ENCODE data around the gene COL8A2.

The COL8A2 gene

DNA sequence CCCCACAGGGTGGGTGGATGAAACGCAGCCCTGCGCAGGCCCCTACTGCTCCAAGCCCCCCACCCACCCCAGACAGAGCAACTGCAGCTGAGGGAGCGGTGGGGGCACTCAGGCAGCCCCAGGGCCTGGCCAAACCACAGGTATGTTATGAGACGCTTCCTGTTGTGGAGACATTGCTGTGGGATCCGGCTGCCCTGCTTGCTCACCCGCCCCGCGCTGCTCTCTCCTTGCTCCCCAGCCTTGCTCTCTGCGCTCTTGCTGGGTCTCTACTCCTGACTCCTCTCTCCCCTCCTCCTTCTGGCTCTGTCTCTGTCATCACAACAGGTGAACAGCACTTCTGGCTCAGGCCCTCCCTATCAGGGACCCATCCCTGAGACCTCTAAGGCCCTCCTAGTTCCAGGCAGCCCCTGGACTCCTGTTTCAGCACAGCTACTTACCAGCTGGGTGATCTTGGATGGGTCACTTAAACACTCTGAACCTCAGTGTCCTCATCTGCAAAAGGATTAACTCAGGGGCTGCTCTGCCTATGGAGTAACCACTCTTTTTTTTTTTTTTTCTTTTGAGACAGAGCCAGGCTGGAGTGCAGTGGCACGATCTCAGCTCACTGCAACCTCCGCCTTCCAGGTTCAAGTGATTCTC lies 15.9 kb downstream of the COL8A2 start:
- DNase-seq, result no peak

GRCh38 chr1:36108314-36108713 lies 16.7 kb downstream of the COL8A2 start:
- DNase-seq, result no peak

DNA sequence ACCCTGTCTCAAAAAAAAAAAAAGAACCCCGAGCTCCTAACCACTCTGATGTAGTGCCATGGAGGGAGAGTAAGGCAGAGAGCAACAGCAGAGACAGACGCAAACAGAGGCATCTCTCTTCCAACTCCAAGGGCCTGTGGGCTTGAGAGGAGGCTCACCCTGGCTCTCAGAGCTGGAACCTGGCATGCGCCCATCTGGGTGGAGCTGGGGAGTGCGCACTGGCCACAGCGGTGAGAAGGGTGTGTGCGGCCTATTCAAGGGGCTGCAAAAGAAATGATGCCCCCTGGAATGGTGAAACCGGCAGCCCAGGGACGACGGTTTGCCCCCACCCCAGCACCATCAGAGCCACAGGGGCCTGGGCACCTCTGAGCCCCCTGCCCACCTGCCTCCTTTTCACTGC lies 17.6 kb downstream of the COL8A2 start:
- DNase-seq, result no peak

DNA sequence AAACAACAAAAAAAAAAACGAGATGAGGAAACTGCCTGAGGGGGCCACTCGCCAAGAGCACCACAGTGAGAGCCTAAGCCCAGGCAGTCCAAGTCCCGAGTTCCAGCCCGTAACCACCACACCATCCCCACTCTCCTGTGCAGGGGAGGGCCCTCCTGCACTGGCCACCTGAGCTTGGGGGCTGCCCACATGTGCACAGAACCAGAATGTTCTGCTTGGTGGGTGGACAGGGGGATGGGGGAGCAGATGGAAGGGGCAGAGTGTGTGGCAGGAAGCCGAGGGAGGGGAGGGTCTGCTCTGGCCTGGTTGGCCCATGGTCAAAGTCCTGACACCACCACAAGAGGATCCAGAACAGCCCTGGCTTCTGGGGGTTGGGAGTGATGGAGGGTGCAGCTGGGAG lies 18.8 kb downstream of the COL8A2 start:
- DNase-seq, result no peak

DNA sequence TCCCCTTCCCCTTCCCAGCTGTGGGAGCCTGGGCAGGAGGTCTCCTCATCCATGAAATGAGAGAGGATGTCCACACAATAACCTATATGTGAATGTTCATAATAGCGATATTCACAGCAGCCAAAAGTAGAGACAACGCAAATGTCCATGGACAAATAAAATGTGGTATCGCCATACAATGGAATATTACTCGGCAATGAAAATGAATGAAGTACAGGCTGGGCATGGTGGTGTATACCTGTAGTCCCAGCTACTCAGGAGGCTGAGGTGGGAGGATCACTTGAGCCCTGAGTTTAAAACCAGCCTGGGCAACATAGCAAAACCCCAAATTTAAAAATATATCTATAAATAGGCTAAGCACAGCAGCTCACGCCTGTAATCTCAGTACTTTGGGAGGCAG lies 23.5 kb downstream of the COL8A2 start:
- DNase-seq, result no peak

DNA sequence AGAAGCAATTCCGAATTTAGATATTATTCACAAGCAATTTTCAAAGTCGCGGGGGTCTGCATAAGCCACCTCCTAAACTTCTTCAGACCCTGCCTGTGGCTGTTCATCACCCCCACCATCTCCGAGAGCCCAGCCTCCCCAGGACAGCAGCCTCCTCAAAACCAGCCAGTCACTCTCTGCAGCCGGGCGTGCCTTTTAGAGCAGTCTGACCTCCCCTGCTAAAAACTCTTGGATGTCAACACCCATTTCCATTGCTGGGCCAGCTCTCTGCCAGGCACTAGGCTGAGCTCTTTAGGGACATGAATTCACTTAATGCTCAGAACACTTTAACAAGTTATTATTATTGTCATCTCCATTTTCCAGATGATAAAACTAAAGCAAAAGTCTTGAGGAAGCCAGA lies 24.6 kb downstream of the COL8A2 start:
- DNase-seq, result no peak

- peak; percentile 75 for DNase-seq
These were observed 25.2 kb downstream of the COL8A2 start for GRCh38 chr1:36099681-36100341.

GRCh38 chr1:36098650-36099365 lies 26.2 kb downstream of the COL8A2 start:
- no peak for DNase-seq

GRCh38 chr1:36097693-36098585 lies 27.1 kb downstream of the COL8A2 start:
- DNase-seq, result no peak

DNA sequence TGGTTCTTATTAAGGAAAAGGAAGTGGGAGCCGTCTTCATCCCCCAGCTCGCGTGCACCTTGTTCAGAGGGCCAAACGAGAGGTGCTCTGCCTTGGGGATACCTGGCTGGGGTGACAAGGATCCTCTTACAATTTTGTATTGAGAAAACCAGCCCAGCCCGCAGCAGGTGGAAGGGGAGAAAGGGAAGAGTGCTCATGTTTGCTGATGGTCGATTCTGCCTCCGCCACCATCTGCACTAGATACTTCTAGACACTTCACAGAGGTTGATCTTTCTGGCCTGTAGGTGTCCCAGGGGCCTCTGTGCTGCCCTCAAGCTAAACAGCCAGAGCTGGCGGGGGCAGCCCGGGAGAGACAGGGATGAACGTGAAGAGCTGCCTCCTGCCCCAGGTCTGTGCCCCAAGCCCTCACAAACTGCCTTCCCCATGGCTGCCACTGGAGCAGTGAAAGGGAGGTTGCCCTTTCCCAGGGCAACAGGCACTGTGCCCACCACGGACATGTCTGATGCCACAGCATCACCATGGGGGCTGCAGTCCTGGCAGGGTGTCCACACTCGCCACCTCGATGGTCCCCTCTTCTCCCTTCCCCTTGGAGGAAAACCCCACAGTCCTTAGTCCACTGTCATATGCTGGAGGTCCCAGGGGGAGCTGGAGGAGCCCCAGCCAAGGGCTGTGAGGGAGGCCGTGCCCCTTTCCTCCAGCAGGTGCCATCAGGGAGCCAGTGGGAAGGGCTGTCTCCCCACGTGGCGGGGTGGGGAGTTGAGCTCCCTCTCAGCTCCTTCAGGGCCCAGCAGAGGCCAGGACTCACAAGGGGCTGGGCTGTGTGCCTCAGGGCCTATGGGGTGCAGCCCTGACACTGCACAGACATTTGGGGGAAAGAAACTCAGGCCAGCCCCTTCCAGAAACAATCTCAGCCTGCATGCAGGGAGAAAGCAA lies 28.3 kb downstream of the COL8A2 start:
- no peak for DNase-seq

DNA sequence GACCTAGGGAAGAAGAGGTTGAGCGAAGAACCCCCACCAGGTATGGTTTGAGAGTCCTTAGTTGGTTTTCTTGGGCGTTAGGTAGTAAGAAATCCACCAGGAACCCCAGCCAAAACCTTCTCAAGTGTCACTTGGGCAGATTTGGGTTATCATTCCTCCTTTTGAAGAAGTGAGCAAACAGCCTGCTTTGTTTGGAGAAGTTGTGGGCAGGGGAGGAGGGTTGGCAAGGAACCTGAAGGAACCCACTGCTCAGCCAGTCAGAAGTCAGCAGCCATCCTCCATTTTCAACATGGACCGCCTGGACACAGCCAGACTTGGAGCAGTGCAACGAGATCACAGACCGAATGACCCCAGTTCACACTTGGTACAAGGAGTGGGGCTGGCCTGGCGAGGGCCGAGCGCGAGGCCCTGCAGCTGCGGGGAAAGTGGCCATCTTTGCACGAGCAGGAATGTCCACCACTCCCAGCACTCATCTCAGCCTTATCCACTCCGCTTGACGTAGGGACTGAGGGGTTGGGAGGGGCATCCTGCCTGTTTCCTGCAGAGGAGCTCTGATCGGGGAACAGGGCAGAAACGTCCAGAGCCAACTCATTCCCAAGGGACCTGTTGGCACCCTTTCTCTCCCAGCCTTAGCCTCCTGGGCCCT lies 29.1 kb downstream of the COL8A2 start:
- no peak for DNase-seq

GRCh38 chr1:36094621-36095061 lies 30.4 kb downstream of the COL8A2 start:
- DNase-seq, result no peak

DNA sequence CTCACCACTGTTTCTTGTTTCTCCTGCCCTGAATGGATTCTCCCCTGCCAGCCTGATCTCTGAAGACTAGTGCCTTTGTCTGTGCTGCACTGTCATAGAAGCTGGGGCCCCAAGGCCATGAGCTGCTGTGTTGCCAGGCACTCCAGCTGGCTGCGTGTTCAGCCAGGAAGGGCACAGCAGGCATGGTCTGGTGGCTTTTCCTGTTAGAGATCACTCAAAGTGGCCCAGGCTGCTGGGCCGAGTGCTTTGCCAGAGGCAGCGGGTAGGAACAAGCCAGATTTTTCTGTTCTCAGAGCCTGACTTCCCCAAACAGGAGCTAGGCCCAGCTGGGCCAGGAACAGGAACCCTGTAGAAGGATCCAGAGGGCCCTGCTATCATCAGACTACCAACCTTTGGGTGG lies 31.1 kb downstream of the COL8A2 start:
- no peak for DNase-seq

GRCh38 chr1:36093226-36093625 lies 31.8 kb downstream of the COL8A2 start:
- DNase-seq, result no peak

DNA sequence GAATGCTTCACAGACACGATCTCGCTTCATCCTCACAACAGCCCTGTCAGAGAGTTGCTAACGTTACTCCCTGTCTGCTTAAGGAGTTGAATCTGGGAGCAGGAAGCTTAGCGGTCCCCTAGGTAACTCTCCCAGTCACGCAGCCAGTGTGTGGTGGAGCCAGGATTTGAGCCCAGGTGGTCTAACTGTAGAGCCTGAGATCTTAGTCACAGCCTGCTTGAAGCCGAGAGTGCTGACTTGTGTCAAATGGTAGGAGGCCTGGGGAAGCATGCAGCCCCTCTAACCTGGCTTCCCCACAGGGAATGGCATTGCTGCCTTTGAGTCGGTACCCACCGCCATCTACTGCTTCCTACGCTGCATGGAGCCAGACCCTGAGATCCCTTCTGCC lies 32.2 kb downstream of the COL8A2 start:
- no peak for DNase-seq

DNA sequence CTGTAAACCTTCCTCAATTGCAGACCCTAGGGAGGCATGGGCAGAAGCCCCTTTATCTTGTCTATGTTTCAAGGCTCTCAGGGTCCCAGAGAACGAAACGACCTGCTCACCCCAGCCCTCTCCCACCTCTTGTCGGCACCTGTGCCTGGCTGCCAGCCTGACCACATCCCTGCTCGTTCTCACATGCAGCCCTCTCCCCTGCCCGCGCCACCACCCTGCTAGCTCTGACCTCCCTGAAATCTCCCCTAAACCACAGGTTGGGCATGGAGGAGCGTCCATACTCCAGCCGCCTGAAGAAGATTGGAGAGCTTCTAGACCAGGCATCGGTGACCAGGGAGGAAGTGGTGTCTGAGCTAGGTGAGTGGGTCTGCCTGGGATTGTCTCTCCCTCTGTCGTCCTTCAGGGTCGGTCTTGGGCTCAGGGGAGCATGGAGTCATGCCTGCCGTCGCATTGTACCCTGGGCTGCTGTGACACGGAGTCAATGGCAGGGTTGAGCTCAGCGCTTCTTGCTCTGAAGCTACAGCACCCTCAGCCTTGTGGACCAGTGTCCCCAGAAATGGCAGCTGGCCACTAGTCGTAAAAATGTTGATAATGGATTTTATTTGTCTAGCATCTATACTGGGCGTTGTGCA lies 32.7 kb downstream of the COL8A2 start:
- DNase-seq, result no peak

DNA sequence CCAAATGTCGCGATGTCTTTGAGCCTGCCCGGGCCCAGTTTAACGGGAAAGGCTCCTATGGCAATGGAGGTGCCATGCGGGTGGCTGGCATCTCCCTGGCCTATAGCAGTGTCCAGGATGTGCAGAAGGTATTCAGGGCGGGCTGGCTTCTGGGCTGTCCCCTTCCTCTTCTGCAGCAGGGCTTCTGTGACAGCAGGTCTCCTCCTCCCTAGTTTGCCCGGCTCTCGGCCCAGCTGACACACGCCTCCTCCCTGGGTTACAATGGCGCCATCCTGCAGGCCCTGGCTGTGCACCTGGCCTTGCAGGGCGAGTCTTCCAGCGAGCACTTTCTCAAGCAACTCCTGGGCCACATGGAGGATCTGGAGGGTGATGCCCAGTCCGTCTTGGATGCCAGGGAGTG lies 33.3 kb downstream of the COL8A2 start:
- no peak for DNase-seq

DNA sequence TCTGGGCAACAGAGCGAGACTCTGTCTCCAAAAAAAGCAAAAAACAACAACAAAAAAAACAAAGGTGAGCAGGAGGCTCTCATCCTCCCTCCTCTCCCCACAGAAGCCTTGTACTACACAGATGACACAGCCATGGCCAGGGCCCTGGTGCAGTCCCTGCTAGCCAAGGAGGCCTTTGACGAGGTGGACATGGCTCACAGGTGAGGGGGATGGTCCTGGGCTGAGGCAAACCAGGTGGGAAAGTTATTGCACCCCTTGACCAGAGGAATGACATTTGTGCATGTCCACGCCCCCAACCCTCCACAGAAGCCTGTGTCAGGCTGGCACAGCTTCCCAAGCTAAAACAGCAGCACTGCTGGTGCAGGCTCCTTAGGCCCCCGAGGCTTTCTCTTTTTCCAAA lies 33.9 kb downstream of the COL8A2 start:
- DNase-seq, result no peak

DNA sequence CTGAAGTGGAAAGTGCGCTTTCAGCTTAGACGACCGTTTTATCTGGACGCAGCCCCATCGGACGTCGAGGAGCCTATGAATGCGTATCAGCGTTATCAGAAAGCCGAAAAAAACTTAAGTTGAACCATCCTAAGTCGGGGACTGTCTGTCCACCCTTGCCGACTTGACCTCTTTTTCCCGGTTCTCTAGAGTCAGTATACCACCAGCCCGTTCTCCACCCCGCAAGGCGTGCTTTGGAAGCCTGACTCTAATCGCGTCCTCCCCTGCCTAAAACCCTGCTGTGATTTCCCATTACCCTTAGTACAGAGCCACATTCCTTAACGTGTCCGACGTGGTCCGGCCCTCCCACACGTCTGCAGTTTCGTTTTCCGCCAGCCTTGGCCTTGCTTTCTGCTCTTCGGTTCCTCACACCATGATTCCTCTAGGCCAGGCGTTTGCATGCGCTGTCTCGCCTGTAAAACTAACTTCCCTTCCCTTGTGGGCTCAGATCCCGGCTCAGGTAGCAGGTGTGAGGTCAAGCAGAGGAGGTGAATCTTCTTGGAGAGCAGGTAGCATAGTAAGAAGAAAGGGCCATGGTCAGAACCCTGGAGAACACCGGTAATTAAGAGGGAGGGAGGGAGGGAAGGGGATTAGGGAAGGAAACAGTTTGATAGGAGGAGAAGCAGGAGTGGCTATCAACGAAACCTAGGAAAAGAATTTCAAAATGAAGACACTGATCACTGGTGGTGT lies 35.5 kb downstream of the COL8A2 start:
- no peak for DNase-seq

Data from NCI-H1436 (cell line).